GM12874 (cell line): ENCODE data around the gene DCAF7.

Experiments
- CTCF ChIP-seq: IDR thresholded peaks from 2 replicates; pipeline ENCODE4 v1.5.1; 2011; ENCODE audit warnings: low read depth, mild to moderate bottlenecking, control low read depth, low read length, moderate library complexity; ENCODE audit not compliant: insufficient read depth

The DCAF7 gene

GRCh38 chr17:63512388-63512787 is 37.9 kb upstream of the DCAF7 start:
- no peak for TF ChIP-seq CTCF

GRCh38 chr17:63512896-63513644 is 37.2 kb upstream of the DCAF7 start:
- TF ChIP-seq CTCF, result no peak

DNA sequence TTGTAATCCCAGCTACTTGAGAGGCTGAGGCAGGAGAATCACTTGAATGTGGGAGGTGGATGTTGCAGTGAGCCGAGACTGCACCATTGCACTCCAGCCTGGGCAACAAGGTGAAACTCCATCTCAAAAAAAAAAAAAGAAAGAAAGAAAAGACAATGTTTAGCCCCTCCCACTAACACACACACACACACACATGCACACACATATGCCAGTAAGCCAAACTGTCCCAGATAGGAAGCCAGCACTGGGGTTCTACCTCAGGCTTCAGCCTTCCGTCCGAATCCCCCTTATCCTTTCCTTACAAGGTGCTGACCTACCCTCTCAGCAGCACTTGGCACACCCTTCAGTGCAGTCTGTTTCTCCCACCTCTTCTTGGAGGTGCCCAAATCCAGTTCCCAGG is 35.8 kb upstream of the DCAF7 start:
- no peak for TF ChIP-seq CTCF

- no peak for TF ChIP-seq CTCF
Observed at GRCh38 chr17:63514974-63515373, 35.3 kb upstream of the DCAF7 start.

- TF ChIP-seq CTCF, result no peak
Observed at GRCh38 chr17:63515426-63515825, 34.9 kb upstream of the DCAF7 start.

DNA sequence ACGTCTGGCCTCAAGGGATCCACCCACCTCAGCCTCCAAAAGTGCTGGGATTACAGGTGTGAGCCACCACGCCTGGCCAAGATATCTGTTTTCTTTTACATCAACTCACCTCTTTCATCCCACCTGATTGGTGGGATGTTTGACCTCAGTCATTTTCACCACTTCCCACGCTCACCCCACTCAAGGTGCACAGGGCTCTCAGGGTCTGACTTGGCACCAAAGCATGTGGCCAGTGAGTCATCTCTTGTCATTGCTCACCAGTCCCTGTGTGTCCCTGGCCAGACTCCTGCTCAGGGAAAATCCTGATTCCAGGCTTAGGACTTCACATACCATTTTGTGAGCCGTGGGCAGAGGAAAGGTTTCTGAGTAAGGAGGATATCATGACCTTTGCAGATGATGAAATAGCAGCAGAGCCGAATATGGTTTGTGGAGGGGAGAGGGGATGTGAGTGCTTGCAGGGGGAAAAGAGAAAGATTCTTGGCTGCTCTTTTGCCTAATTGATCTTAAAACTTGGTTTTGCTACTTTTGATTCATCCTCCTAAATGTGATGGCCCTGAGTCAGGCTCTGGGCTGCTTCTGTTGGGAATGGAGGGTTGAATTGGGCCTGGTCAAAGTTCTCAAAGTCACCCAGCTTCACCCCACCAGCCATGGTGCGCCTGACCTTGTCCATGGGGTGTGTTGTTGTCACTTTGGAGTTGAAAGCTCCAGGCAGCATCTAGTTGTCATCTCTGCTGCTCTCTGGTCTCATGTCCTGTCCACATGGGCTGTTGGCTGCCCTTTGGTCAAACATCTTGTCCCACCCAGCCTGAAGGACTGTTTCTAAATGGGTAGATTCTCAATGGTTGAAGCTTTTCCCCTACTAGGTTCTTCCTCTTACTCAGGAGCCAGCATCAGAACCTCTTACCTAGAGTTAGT is 33.1 kb upstream of the DCAF7 start:
- TF ChIP-seq CTCF, result no peak

GRCh38 chr17:63517825-63518534 is 32.3 kb upstream of the DCAF7 start:
- no peak for TF ChIP-seq CTCF
